H1 (cell line): ENCODE data around the gene RUNX1. TPM values are rescaled to one million over a fixed set of nuclear protein-coding genes. Genes with fewer than 3 reads are reported as not detected.

Experiments used
- CTCF ChIA-PET: fragments of 300-600 bp; sonication (Branson Sonifier 250); formaldehyde crosslinking; loops from one replicate; lab custom pipeline; 2021; ENCODE audit not compliant: partially characterized antibody; lab: Charles Lee
- POLR2A ChIA-PET: fragments of 300-600 bp; sonication (Branson Sonifier 250); formaldehyde crosslinking; loops from one replicate; lab custom pipeline; 2021; ENCODE audit warnings: inconsistent platforms; ENCODE audit not compliant: partially characterized antibody; lab: Charles Lee
- DNase-seq, 2 experiments: peaks; one replicate each; pipeline versions ENCODE4 v3.0.0 to v3.0.0-alpha.2; 2010 to 2022; ENCODE audit warnings: low spot score in 2 of 2, low read depth in 1 of 2, mixed read lengths in 1 of 2
- FAIRE-seq: peaks from 2 replicates; lab custom pipeline; 2011; peaks lifted over from hg19 to GRCh38; lab: Jason Lieb, UNC
- H2AFZ ChIP-seq: 2 replicates; pipeline ENCODE4 v1.8.1; 2012; ENCODE audit warnings: low read length, inconsistent platforms
- H2AK5ac ChIP-seq: 2 replicates; pipeline ENCODE4 v1.6.1; 2013; ENCODE audit warnings: low read depth, low read length
- H2BK120ac ChIP-seq: replicated peaks from 2 replicates; pipeline ENCODE3; 2013; ENCODE audit warnings: low read depth, low read length, inconsistent platforms
- H2BK12ac ChIP-seq: 2 replicates; pipeline ENCODE4 v1.6.1; 2013; ENCODE audit warnings: low read depth, low read length
- H2BK15ac ChIP-seq: 2 replicates; pipeline ENCODE4 v1.6.1; 2013; ENCODE audit warnings: low read length
- H2BK20ac ChIP-seq: 2 replicates; pipeline ENCODE4 v1.6.1; 2013; ENCODE audit warnings: low read length
- H2BK5ac ChIP-seq: 2 replicates; pipeline ENCODE4 v1.6.1; 2013; ENCODE audit warnings: low read depth, low read length
- H3K14ac ChIP-seq: 2 replicates; pipeline ENCODE4 v1.6.1; 2013; ENCODE audit warnings: inconsistent platforms; ENCODE audit not compliant: insufficient read length
- H3K18ac ChIP-seq: 2 replicates; pipeline ENCODE4 v1.6.1; 2013; ENCODE audit warnings: low read length; ENCODE audit errors: extremely low read depth
- H3K23ac ChIP-seq: 2 replicates; pipeline ENCODE4 v1.6.1; 2013; ENCODE audit warnings: inconsistent platforms; ENCODE audit not compliant: insufficient read length
- H3K23me2 ChIP-seq: 2 replicates; pipeline ENCODE4 v1.6.1; 2013; ENCODE audit warnings: low read depth, low read length
- H3K27ac ChIP-seq: 2 replicates; pipeline ENCODE4 v1.6.1; 2011; ENCODE audit warnings: low read depth, low read length, inconsistent platforms
- H3K27me3 ChIP-seq, 4 experiments: replicated peaks in 1 of 4; 1 replicate in 1 of 4; 2 replicates in 3 of 4; pipeline versions ENCODE4 v1.6.1 to v1.8.1; 2011 to 2013; ENCODE audit warnings: low read length in 3 of 4, mild to moderate bottlenecking in 3 of 4, inconsistent platforms in 2 of 4, mixed read lengths in 2 of 4, moderate library complexity in 1 of 4; ENCODE audit not compliant: control insufficient read depth in 3 of 4, insufficient read depth in 3 of 4; ENCODE audit errors: extremely low read depth in 1 of 4
- H3K36me3 ChIP-seq, 4 experiments: 2 replicates each; pipeline versions ENCODE4 v1.6.1 to v1.8.1; 2011 to 2013; ENCODE audit warnings: mild to moderate bottlenecking in 4 of 4, low read length in 3 of 4, moderate library complexity in 2 of 4, control low read depth in 1 of 4, inconsistent platforms in 1 of 4; ENCODE audit not compliant: insufficient read depth in 4 of 4, control insufficient read depth in 2 of 4
- H3K4ac ChIP-seq: replicated peaks from 2 replicates; pipeline ENCODE3; 2013; ENCODE audit warnings: low read length, low read depth, mixed read lengths, inconsistent platforms; ENCODE audit not compliant: insufficient read length
- H3K4me1 ChIP-seq, 4 experiments: replicated peaks in 1 of 4; 1 replicate in 1 of 4; 2 replicates in 3 of 4; pipeline versions ENCODE4 v1.6.1 to v1.8.1; 2011 to 2013; ENCODE audit warnings: low read length in 3 of 4, inconsistent platforms in 2 of 4, mixed read lengths in 1 of 4; ENCODE audit not compliant: insufficient read depth in 4 of 4, control insufficient read depth in 3 of 4
- H3K4me2 ChIP-seq, 2 experiments: 2 replicates each; pipeline versions ENCODE4 v1.6.1 to v1.8.1; 2011 to 2013; ENCODE audit warnings: low read depth in 2 of 2, low read length in 2 of 2, control low read depth in 1 of 2, inconsistent platforms in 1 of 2, mild to moderate bottlenecking in 1 of 2; ENCODE audit not compliant: insufficient read depth in 1 of 2
- H3K4me3 ChIP-seq, 4 experiments: fragments of 200-600, 300-600 bp in 1 of 4; sonication (generic), shearing (Covaris generic), sonication (Bioruptor Twin) in 1 of 4; 2 replicates each; pipeline versions ENCODE4 v1.5.1 to v1.8.1; 2011 to 2016; ENCODE audit warnings: low read length in 4 of 4, low read depth in 3 of 4, control low read depth in 2 of 4, inconsistent platforms in 2 of 4, mild to moderate bottlenecking in 2 of 4, mixed read lengths in 1 of 4, moderate library complexity in 1 of 4; ENCODE audit not compliant: insufficient read depth in 2 of 4; ENCODE audit errors: extremely low read depth in 1 of 4
- H3K56ac ChIP-seq: replicated peaks from 2 replicates; pipeline ENCODE3; 2013; ENCODE audit warnings: low read depth, mild to moderate bottlenecking, mixed read lengths, low read length, inconsistent platforms; ENCODE audit not compliant: insufficient read length
- H3K79me1 ChIP-seq: 2 replicates; pipeline ENCODE4 v1.6.1; 2013; ENCODE audit warnings: low read depth, low read length, control low read depth
- H3K79me2 ChIP-seq, 2 experiments: 2 replicates each; pipeline versions ENCODE4 v1.6.1 to v1.8.1; 2012 to 2013; ENCODE audit warnings: low read length in 2 of 2, mild to moderate bottlenecking in 2 of 2, inconsistent platforms in 1 of 2; ENCODE audit not compliant: insufficient read depth in 2 of 2, control insufficient read depth in 1 of 2
- H3K9ac ChIP-seq, 4 experiments: replicated peaks in 1 of 4; 1 replicate in 1 of 4; 2 replicates in 3 of 4; pipeline versions ENCODE4 v1.6.1 to v1.8.1; 2011 to 2013; ENCODE audit warnings: low read depth in 3 of 4, low read length in 3 of 4, control low read depth in 2 of 4, mild to moderate bottlenecking in 2 of 4, moderate library complexity in 2 of 4, inconsistent platforms in 1 of 4; ENCODE audit errors: extremely low read depth in 1 of 4
- H3K9me3 ChIP-seq, 2 experiments: 2 replicates each; pipeline versions ENCODE4 v1.6.1 to v1.8.1; 2012 to 2013; ENCODE audit warnings: mild to moderate bottlenecking in 2 of 2, moderate library complexity in 2 of 2, control low read depth in 1 of 2, inconsistent platforms in 1 of 2, low read depth in 1 of 2, low read length in 1 of 2, mixed read lengths in 1 of 2; ENCODE audit not compliant: insufficient read depth in 2 of 2
- H4K20me1 ChIP-seq, 2 experiments: replicated peaks in 1 of 2; 2 replicates each; pipeline versions ENCODE3 to v1.8.1; 2011 to 2013; ENCODE audit warnings: inconsistent platforms in 2 of 2, low read length in 2 of 2, mild to moderate bottlenecking in 1 of 2; ENCODE audit not compliant: insufficient read depth in 2 of 2, control insufficient read depth in 1 of 2
- H4K5ac ChIP-seq: 2 replicates; pipeline ENCODE4 v1.6.1; 2013; ENCODE audit warnings: low read length, low read depth, mixed read lengths, inconsistent platforms; ENCODE audit not compliant: insufficient read length
- H4K8ac ChIP-seq: 2 replicates; pipeline ENCODE4 v1.8.0; 2013; ENCODE audit warnings: mild to moderate bottlenecking, moderate library complexity, low read length, inconsistent platforms; ENCODE audit not compliant: insufficient read depth; ENCODE audit errors: extremely low read depth
- H4K91ac ChIP-seq: replicated peaks from 2 replicates; pipeline ENCODE3; 2013; ENCODE audit warnings: low read length, mixed read lengths, inconsistent platforms; ENCODE audit not compliant: insufficient read length
- HDAC6 ChIP-seq: IDR thresholded peaks from one replicate; pipeline ENCODE4 v1.7.1; 2012; ENCODE audit warnings: low read depth, mild to moderate bottlenecking, inconsistent platforms, low read length, moderate library complexity
- JUN ChIP-seq: IDR thresholded peaks from 2 replicates; pipeline ENCODE4 v1.6.1; 2011; ENCODE audit warnings: low read depth, mild to moderate bottlenecking, improper control_type of control experiment, low read length
- NRF1 ChIP-seq: IDR thresholded peaks from 2 replicates; pipeline ENCODE4 v1.6.1; 2011; ENCODE audit warnings: mild to moderate bottlenecking, low read depth, low read length, improper control_type of control experiment
- SAP30 ChIP-seq: fragments of 300-600 bp; sonication (generic); IDR thresholded peaks from 2 replicates; pipeline ENCODE4 v1.7.1; 2012; ENCODE audit warnings: low read length, moderate library complexity, mild to moderate bottlenecking, inconsistent platforms; ENCODE audit not compliant: insufficient read depth, insufficient replicate concordance
- WGBS, 2 experiments: shearing (Covaris generic) in 1 of 2; methylation state at CpG; one replicate each; pipeline versions ENCODE4 v1.1.6 to v1.1.7; 2013 to 2015; ENCODE audit warnings: low lambda C conversion rate in 2 of 2, mixed read lengths in 2 of 2, inconsistent platforms in 1 of 2, low coverage in 1 of 2, missing lambda C conversion rate in 1 of 2; ENCODE audit not compliant: insufficient replicate concordance in 2 of 2, insufficient coverage in 1 of 2, insufficient read length in 1 of 2; ENCODE audit errors: extremely low coverage in 1 of 2, missing lambda C conversion rate in 1 of 2; 5-methylcytosine and 5-hydroxymethylcytosine counted together
- polyA plus RNA-seq, 7 experiments: library from polyadenylated mRNA; depleted of rRNA in 3 of 7; stranded (reverse) in 5 of 7; unstranded in 2 of 7; fragments of >200 nt in 5 of 7; fragments of 200-250 nt in 2 of 7; gene quantifications; 1 replicate in 5 of 7; 2 replicates in 1 of 7; 4 replicates in 1 of 7; pipeline versions ENCODE4 v1.2.1 to v1.2.3, GENCODE V29; 2011 to 2013; ENCODE audit warnings: missing spikeins in 2 of 7, mixed read lengths in 2 of 7
- total RNA-seq: library from RNA; stranded (reverse); fragmentation: NEBNext Ultra II Directional; extraction: Animal tissue kit (Norgen Biotek cat#: 25700); gene quantifications from 2 replicates; pipeline ENCODE4 v1.2.1, GENCODE V29; 2021

RUNX1 gene
- total and polyA plus RNA-seq, 2 of the 8 experiments (the other 6 are each of a cell fraction or from before 2014, with no cell fraction given): 0.20 to 0.60 TPM

GRCh38 chr21:34819357-34819999 lies 229.6 kb downstream of the RUNX1 start:
- Histone ChIP-seq H2BK12ac (no peak overlapping the region), H4K20me1 (no peaks in the 10 kb centered on the region), H3K27ac (no peak overlapping the region), H3K23me2 (no peaks in the 10 kb centered on the region), H3K36me3 (no peaks in the 10 kb centered on the region), H3K79me2 (no peaks in the 10 kb centered on the region), H3K4me3 (no peak overlapping the region), H3K27me3 (no peaks in the 10 kb centered on the region), H3K4me1 (peaks cover 0 to 5% (median 2%) of the 10 kb centered on the region in 4 experiments; a peak in 4 of 7 replicates), H4K8ac (no peak overlapping the region), H3K23ac (no peak overlapping the region), H2AFZ (no peak overlapping the region), H3K4ac (no peak overlapping the region), H3K9ac (no peak overlapping the region), H2BK15ac (no peak overlapping the region), H3K79me1 (no peaks in the 10 kb centered on the region), H2BK5ac (no peak overlapping the region), H3K9me3 (no peaks in the 10 kb centered on the region), H4K5ac (no peak overlapping the region), H3K18ac (no peak overlapping the region), H2BK20ac (no peak overlapping the region), H3K14ac (no peak overlapping the region), H2AK5ac (no peak overlapping the region), H4K91ac (no peak overlapping the region), H3K4me2 (no peak overlapping the region), H3K56ac (no peak overlapping the region), H2BK120ac (no peak overlapping the region)
- POLR2A ChIA-PET: no interaction called here
- DNase-seq: no peak
- 84% methylated on average over 15 of the region's 15 CpGs; no CpG with 5 or more reads in 1 of the 2 experiments for WGBS, 2 experiments
- CTCF ChIA-PET: interaction anchor here (0.6 to 2.2 kb wide), 2 partner anchors 14 to 982 kb away, joined by 3 to 6 read pairs; no protein-coding TSS in a partner anchor
- TF ChIP-seq NRF1 (no peak), JUN (no peak), SAP30 (no peak), HDAC6 (no peak)
- no peak for FAIRE-seq
